Measurements from ENCODE around the gene DIDO1. TPM values are rescaled to one million over a fixed set of nuclear protein-coding genes. Genes with fewer than 3 reads are reported as not detected.

DIDO1 gene
- total and polyA plus RNA-seq, 2 of the 13 experiments (the other 11 are each of a cell fraction or from before 2014, with no cell fraction given) = 75.0 to 75.1 TPM

DNA sequence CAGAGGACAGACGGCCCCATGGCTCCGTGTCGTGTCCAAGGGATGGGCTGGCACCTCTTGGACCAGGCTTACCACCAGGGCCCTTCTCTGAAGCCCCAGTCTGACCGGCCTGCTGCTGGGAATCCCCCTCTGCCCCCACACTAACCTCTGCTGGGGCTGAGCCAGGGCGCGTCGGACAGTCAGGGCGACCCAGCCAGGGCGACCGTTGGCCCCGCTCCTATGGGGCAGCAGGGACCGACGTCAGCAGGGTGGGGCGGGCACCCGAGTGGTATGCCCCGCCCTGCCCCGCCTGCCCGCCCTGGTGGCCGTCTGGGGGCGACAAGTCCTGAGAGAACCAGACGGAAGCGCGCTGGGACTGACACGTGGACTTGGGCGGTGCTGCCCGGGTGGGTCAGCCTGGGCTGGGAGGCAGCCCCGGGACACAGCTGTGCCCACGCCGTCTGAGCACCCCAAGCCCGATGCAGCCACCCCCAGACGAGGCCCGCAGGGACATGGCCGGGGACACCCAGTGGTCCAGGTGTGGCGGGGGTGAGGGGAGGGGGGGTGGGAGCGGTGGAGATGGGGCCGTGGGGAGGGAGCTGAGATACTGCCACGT, 26.2 kb upstream of the DIDO1 start, which contains the start of gene SLC17A9 (continued):
- TF ChIP-seq, protein P1, sequence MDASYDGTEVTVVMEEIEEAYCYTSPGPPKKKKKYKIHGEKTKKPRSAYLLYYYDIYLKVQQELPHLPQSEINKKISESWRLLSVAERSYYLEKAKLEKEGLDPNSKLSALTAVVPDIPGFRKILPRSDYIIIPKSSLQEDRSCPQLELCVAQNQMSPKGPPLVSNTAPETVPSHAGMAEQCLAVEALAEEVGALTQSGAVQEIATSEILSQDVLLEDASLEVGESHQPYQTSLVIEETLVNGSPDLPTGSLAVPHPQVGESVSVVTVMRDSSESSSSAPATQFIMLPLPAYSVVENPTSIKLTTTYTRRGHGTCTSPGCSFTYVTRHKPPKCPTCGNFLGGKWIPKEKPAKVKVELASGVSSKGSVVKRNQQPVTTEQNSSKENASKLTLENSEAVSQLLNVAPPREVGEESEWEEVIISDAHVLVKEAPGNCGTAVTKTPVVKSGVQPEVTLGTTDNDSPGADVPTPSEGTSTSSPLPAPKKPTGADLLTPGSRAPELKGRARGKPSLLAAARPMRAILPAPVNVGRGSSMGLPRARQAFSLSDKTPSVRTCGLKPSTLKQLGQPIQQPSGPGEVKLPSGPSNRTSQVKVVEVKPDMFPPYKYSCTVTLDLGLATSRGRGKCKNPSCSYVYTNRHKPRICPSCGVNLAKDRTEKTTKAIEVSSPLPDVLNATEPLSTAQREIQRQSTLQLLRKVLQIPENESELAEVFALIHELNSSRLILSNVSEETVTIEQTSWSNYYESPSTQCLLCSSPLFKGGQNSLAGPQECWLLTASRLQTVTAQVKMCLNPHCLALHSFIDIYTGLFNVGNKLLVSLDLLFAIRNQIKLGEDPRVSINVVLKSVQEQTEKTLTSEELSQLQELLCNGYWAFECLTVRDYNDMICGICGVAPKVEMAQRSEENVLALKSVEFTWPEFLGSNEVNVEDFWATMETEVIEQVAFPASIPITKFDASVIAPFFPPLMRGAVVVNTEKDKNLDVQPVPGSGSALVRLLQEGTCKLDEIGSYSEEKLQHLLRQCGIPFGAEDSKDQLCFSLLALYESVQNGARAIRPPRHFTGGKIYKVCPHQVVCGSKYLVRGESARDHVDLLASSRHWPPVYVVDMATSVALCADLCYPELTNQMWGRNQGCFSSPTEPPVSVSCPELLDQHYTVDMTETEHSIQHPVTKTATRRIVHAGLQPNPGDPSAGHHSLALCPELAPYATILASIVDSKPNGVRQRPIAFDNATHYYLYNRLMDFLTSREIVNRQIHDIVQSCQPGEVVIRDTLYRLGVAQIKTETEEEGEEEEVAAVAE (CRISPR knock-in tag; IDR thresholded peaks at IDR 0.05; ENCODE audit: borderline replicate concordance) = peak; percentile 87
- TF ChIP-seq XRCC5 (optimal IDR thresholded peaks at IDR 0.05; ENCODE audit: low read length) (peak; percentile 92), MBNL3 (CRISPR knock-in tag; conservative IDR thresholded peaks at IDR 0.05) (no peak), PAWR (CRISPR knock-in tag; IDR thresholded peaks at IDR 0.05; ENCODE audit: borderline replicate concordance) (peak; percentile 84; the same call in 1 of the 2 replicates), TFDP2 (CRISPR knock-in tag; IDR thresholded peaks at IDR 0.05) (peak; percentile 89), ZNF317 (CRISPR knock-in tag; IDR thresholded peaks at IDR 0.05) (no peak; the same call in 1 of the 2 replicates), POGZ (CRISPR knock-in tag; IDR thresholded peaks at IDR 0.05) (peak; percentile 84; the same call in 1 of the 2 replicates), USF2 (IDR thresholded peaks at IDR 0.05; ENCODE audit: low read depth, low read length) (no peak; the same call in 1 of the 2 replicates), USF2 (CRISPR knock-in tag; IDR thresholded peaks at IDR 0.05; ENCODE audit: borderline replicate concordance) (peak; percentile 27; the same call in 1 of the 2 replicates), ATF6 (CRISPR knock-in tag; conservative IDR thresholded peaks at IDR 0.05) (no peak; the same call in none of the 2 replicates), ZNF235 (CRISPR knock-in tag; IDR thresholded peaks at IDR 0.05; ENCODE audit: borderline replicate concordance) (peak; percentile 80; the same call in 1 of the 2 replicates), TSC22D2 (CRISPR knock-in tag; IDR thresholded peaks at IDR 0.05; ENCODE audit: borderline replicate concordance) (0 out of 2 replicates have a peak, but pooled peaks have one; percentile 73)
- TF ChIP-seq, protein P2, sequence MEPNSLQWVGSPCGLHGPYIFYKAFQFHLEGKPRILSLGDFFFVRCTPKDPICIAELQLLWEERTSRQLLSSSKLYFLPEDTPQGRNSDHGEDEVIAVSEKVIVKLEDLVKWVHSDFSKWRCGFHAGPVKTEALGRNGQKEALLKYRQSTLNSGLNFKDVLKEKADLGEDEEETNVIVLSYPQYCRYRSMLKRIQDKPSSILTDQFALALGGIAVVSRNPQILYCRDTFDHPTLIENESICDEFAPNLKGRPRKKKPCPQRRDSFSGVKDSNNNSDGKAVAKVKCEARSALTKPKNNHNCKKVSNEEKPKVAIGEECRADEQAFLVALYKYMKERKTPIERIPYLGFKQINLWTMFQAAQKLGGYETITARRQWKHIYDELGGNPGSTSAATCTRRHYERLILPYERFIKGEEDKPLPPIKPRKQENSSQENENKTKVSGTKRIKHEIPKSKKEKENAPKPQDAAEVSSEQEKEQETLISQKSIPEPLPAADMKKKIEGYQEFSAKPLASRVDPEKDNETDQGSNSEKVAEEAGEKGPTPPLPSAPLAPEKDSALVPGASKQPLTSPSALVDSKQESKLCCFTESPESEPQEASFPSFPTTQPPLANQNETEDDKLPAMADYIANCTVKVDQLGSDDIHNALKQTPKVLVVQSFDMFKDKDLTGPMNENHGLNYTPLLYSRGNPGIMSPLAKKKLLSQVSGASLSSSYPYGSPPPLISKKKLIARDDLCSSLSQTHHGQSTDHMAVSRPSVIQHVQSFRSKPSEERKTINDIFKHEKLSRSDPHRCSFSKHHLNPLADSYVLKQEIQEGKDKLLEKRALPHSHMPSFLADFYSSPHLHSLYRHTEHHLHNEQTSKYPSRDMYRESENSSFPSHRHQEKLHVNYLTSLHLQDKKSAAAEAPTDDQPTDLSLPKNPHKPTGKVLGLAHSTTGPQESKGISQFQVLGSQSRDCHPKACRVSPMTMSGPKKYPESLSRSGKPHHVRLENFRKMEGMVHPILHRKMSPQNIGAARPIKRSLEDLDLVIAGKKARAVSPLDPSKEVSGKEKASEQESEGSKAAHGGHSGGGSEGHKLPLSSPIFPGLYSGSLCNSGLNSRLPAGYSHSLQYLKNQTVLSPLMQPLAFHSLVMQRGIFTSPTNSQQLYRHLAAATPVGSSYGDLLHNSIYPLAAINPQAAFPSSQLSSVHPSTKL (CRISPR knock-in tag; IDR thresholded peaks at IDR 0.05) = peak; percentile 79

Data from HepG2 (cell line).